GM21825 (cell line): ENCODE results near the gene PSAPL1.

ENCODE experiments used
- ATAC-seq: cut with Tn5 transposase; IDR thresholded peaks from one replicate; pipeline ENCODE4 v1.9.1; 2021; ENCODE audit warnings: mild to moderate bottlenecking, moderate library complexity; ENCODE audit not compliant: unreplicated experiment

PSAPL1 gene

DNA sequence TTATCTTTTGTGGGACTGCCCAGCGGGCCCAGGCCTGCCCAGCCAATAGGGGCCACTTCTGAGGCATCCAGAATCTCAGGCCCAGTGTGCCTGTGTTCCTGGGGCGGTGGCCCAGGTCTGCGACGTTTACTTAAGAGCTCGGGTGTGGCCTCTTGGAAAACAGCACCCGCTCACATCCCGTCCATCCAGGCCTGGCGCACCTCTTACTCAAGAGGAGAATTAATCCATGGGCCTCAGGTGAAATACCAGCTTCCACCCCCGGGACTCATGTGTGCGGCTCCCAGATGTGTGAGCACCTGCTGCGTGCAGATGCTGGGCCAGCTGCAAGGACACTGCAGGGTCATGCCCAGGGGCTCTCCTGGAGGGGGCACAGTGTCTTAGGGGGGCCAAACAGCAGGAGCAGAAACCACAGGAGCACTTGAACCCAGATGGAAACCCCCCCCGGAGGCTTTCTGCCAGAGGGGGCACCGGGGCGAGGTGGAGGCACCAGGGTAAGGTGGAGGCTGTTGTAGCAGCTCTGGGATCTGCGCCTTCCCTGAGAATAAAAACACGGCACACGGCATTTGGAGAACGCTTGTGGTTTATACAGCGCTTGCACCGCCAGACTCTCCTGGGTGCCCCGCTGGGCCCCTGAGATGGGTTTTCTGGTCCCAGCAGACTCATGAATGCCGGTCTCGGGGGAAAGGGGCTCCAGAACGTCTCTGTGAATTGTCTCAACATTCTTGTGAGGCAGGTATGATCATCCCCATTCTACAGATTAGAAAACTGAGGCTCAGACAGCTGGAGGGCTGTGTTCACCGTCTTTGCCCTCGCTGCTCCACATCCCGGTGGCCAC lies 2.8 kb downstream of the PSAPL1 start:
- no peak for ATAC-seq

DNA sequence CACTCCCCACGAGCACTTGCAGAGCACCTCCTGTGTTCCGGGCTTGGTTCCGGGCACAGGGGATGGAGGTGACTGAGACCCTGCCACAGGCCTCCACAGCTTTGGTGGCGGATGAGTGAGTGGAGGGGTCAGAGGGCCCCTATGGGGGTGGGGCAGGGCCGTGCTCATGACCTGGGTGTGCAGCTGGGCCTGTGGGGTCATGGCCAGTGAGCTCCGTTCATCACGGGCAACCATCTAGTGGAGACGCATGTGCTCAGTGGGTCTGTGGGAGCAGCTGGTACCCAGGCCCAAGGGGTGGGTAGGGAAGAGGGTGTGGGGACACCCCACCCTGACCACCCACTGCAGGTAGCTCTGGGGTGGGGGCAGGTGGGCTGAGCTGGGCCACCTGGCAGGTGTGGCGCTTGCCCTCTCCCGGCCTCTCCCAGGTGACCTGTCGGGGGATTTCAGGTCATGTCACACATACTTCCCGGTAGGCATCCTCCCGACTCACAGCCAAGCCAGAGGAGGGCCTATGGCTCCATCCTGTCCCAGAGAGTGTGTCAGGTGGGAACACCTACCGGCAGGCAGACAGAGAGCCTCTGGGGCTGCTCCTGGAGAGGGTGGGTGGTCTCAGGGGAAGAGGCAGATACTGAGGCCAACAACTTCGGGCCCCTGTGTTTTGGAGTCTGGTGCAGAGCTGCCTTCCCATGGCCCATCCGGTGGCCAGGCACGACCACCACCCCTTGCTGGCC lies 3.6 kb downstream of the PSAPL1 start:
- no peak for ATAC-seq

DNA sequence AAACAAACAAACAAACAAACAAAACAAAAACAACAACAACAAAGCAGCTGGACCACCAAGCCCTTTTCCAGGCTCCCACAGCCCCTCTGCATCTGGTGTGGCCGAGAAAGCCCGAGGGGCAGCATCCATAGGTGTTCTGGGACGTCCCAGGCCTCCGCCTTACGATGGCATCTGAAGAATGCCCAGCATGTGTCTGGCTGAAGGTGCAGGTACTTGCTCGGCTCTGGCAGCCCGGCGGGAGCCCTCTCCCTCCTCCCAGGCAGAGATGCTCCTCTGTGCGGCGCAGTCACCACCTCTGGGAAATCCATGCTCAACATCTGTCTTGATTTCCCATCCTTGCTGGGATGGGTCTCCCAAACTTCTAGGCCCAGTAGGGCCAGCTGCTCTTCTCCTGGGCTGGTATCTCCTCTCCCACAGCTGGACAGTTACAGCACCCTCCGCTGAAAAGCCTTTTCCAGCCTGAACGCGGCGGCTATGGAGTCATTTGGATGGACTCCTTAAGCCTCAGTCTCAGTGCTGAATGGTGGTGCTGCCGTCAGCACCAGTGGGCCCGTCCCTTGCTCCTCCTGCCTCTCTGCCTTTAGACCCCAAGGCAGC lies 4.3 kb downstream of the PSAPL1 start:
- ATAC-seq = no peak

DNA sequence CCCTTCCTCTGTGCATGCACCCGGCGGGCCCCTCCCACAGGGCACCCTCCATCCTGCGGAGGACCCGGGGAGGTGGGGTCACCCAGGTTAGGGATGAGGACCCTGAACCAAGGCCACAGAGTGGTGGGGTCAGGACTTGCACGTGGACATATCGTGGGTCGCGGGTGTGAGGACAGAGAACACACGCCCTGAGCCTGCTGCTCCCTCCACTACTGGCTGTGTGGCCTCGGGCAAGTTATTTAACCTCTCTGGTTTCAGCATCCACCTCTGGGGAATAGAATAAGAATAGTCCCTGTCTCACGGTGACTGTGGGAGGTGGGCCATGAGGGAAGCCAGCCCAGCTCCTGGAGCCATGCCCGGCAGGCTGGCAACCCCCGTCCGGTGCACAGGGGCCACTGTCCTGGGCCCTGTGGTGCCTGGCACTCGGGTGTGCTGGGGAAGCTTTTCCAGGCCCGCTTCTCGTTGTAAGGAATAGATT lies 5.1 kb downstream of the PSAPL1 start:
- no peak for ATAC-seq

GRCh38 chr4:7429069-7429416 lies 5.7 kb downstream of the PSAPL1 start:
- no peak for ATAC-seq

DNA sequence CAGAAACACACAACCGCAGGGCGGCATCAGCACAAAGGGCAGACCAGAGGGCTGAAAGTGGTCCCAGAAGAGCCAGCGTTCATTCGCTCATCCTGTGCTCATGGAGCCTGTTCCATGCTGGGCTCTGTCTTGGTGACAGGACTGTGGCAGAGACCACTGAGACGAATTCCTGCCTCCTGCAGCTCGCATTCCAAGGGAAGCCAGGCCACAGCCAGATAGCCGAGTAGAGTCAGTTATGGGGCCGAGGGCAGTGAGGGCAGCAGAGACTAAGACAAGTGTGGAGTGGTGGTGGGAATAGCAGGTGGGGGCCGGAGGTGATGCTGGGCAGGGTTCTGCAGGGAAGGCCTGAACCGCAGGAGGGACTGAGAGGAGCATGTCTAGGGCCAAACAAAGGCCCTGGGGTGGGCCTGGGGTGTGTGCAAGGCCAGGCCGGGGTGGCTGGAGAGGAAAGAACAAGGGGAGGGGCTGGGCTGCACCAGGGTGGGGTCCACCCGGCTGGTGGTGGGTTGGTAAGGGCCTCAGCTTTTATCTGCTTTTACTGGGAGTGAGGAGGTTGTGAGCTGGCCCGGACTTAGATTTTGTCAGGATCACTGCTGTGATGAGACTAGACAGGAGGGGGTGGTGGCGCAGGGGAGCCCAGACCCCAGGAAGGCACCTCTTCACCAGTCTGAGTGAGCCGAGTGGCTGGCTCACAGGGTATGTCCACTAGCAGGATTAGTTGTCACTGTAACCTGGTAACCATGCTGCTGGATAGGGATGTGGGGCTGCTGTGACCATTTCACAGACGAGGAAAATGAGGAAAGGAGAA lies 6.3 kb downstream of the PSAPL1 start:
- ATAC-seq = no peak

DNA sequence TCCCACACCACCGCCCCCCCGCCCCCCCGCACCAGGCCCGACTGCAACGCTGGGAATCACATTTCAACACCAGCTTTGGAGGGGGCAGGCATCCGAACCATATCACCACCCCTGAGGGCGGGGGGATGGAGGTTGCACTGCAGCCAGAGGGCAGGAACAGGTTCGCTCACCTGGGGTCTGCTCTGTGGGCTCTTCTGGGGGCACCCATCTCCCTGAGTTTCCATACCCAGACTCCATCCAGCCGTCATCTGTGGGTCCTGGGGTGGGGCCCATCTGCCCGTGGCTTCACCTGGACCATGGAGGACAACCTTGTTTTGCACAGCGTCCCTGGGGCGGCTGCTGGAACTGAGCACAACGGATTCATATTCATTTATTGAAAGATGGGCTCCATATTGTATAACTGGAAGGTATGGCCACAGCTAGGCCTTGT lies 6.9 kb downstream of the PSAPL1 start:
- no peak for ATAC-seq

GRCh38 chr4:7427361-7427760 lies 7.4 kb downstream of the PSAPL1 start:
- ATAC-seq = no peak

DNA sequence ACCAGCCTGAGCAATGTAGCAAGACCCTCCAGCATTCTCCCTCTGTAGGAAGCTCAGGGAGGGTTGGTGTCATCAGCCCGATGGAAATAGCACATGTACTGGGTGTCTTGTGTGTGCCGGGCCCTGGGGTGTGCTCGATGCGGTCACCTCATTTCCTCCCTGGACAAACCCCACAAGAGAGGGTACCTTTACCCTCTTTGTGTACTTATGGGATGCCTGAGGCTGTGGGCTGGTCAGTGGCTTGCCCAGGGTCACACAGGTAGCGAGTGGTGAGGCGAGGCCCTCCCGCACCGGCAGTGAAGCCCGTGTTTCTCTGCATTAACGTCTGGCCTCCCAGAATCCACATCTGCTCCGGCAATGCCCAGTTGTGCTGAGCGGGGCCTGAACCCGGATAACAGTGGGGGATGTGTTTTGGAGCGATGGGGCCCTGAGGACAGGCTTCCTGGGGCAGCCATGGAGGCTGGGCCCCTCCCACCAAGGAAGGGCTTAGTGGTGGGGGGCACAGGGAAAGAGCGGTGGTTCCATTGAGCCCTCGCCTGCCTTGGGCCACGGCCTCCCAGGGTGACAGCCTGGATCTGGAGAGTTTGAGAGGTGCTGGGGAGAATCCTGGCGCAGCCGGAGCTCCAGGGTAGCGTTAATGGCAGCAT lies 8.1 kb downstream of the PSAPL1 start:
- ATAC-seq = no peak

DNA sequence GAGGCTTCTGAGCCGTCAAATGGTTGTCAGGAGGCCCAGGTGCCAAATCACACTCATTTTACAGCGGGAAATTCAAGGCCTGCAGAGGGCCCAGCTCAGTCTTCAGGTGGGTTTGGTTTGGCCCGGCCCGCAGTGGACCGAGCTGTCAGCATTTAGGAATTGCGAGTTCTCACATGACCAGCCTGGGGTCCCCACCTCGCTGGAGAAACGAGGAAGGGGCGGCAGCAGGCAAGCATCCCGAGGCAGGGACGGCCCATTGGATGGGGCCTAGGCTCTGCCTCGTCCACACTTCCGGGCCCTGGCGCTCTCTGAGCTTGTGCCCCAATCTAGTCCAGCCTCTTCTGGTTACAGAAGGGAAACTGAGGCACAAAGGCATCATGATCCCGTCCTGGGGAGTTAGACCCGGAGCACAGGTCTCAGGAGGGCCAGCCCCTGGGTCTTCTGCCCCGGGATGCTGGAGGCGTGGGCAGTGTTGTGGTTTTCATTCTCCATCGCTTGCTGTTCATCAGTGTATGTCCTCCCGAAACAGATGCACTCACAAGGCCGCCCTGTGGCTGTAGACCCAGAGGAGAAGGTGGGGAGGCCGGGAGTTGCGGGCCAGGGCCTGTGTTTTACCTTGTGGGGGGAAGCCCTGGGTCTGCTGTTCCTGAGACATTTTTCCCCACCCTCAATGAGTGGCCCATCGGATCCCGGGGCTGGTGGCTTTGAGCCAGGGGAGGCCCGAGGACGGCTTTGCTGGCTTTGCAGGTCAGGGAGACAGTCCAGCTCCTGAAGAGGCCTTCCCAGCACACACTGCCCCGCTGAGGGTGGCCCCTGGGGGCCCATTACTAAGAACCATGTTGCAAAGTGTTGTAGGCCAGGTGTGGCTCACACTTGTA lies 8.9 kb downstream of the PSAPL1 start:
- ATAC-seq = no peak

DNA sequence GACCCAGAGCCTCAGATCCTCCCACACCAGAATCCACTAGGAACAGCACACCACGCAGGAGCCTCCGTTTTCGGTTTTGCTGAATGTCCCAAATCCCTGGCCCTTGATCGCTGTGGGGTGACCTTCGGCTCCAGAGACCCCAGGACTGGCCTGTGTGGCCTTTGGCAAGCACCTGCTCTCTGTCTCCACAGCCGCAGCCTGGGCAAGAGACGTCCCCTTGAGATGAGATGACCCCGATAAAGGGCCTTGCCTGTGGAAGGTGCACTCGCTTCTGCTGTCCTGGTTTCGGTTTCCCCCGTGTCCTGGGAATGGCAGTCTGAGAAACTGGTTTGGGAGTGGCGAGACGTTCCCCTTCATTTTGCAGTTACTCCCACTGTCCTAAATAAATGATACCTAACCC lies 9.6 kb downstream of the PSAPL1 start:
- ATAC-seq = no peak

- ATAC-seq = no peak
Measured at GRCh38 chr4:7424553-7425111, 10.1 kb downstream of the PSAPL1 start.

DNA sequence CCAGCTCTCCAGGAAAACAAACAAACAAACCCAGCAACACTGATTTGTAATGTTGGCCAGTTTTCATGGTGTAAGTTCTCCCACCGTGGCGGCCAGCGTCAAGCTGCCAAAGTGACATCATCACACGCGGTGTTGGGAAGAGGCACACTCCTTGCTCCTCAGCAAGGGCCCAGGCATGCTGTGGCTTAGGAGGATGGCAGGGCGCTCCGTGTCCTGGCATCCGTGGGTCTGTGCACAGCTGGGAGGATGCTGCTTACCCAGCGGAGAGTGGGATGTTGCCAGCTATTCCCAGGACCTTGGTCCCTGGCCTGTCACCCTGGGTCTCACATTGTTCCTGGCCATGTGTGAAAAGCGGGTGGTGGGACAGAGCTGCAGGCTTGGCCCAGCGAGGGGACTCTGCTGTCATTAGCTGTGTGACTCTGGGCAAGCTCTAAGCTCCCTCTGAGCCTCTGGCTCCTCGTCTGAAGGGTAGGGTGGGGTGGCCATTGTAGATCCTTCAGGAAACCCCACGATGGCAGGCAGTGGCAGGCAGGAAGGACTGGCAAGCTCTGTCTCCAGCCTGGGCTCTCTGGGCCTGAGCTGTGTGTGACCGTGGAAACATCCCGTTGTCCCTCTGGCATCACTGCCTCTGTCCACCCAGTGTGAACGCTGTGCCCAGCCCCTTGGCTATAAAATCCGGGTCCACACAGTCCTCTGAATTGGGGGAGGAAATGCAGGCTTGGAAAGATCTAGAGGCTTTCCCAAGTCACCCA lies 10.8 kb downstream of the PSAPL1 start:
- ATAC-seq = no peak

DNA sequence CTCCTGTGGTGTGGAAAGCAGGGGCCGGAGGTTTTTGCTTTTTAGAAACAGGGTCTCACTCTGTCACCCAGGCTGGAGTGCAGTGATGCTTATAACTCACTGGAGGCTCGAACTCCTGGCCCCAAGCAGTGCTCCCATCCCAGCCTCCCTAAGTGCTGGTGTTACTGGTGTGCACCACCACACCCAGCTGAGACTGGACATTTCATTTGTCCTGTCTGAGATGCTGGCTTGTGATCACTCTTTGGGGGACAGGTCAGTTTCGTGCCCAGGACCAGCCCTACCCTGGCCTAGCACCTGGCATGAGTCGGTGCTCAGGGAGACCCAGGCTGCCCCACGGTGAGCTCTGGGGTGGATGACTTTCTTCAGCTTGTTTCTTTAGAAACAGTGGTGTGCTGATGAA lies 11.3 kb downstream of the PSAPL1 start:
- no peak for ATAC-seq

DNA sequence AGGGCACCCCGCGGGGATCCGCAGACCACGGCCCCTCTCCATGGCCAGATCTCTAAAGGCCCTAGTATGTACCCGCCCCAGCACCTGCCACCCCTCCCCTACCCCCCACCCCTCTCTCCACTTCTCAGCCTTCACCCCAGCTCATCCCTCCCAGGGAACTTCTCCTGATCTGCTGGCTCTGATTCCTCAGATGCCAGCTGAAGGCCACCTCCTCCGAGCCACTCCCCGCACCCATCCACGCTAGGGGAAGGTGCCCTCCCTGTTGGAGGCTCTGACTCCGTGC lies 11.9 kb downstream of the PSAPL1 start:
- no peak for ATAC-seq

DNA sequence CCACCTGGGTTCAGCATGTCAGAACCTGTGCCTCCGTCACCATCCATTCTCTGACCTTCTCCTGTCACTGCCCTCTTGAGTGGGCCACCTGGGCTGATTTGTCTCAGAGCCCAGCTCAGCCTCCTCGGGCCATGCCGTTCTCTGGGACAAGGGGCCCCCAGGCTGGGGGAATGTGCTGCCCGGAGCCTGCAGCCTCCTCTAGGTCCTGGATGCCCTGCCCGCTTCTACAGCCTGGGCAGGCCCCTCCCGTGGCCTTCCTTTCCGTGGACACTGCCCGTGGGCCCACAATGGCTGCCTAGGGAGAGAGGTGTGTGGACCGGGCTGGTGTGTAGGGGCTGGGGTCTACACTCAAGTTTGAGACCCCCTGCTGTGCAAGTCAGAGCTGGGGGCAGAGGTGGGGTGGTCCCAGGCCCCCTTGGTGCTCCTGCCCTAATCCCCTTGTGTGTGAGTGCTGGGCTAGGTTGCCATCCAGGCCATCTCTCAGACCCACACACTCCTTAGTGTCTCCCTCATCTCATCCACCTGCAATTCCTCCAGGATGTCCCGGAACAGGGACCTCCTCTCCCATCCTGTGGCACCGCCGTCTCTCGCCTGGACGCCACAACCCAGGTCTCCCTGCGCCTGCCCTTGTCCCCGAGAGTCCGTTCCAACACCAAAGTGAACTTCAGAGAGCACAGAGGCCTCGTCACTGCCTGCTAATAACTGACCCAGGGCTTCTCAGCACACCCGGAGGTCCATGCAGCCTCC lies 12.4 kb downstream of the PSAPL1 start:
- ATAC-seq = no peak

DNA sequence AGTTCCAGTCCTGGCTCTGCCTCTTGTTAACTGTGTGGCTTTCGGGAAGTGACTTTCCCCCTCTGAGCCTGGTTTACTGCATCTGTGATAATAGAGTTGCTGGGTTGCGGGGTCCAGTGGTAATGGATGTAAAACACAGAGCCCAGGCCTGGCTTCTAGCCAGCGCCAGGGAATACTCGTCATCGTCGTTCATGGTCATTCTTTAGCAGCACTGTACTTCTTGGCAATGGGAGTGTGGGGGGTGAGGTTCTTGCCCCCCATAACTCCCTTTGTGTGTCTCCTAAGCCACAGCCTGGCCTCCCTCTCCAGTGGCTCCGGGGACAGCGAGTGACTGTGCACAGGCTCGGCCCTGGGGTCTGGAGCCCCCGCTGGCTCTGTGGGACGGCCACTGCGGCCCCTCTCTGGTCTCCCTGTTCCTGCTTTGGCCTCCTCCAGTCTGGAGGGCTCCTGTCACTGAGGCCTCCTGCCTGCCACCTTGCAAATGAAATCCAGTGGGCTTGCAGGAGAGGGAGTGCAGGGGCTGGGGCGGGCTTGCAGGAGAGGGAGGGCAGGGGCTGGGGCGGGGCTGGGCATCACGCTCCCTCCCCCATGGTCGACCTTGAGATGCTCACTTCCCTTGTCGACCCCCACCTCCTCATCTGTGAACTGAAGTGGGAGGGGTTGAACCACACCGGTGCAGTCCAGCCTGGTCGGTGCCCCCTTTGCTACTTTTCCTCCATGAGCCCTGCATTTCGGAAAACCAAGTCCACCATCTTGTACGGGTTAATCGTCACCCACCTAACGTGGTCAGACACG lies 13.2 kb downstream of the PSAPL1 start:
- ATAC-seq = no peak
